Posterior cingulate gyrus (tissue), 11 donors: ENCODE data around the gene GFER.
"Not testable (repeated sequence)": the region's sequence is repeated elsewhere in the genome, so short reads cannot be mapped to it uniquely, and the experiment has no call there.

Experiments used
- DNase-seq, 10 donors: peaks; one replicate each; pipeline versions ENCODE4 v3.0.0 to v3.0.0-alpha.2; 2020 to 2021; ENCODE audit warnings: mixed read lengths in 3 of 10
- intact Hi-C: fragments of 100-400 bp; cut with DNase I; formaldehyde crosslinking; loops from one replicate; pipeline ENCODE4 v1.15.1; 2023

GFER gene

DNA sequence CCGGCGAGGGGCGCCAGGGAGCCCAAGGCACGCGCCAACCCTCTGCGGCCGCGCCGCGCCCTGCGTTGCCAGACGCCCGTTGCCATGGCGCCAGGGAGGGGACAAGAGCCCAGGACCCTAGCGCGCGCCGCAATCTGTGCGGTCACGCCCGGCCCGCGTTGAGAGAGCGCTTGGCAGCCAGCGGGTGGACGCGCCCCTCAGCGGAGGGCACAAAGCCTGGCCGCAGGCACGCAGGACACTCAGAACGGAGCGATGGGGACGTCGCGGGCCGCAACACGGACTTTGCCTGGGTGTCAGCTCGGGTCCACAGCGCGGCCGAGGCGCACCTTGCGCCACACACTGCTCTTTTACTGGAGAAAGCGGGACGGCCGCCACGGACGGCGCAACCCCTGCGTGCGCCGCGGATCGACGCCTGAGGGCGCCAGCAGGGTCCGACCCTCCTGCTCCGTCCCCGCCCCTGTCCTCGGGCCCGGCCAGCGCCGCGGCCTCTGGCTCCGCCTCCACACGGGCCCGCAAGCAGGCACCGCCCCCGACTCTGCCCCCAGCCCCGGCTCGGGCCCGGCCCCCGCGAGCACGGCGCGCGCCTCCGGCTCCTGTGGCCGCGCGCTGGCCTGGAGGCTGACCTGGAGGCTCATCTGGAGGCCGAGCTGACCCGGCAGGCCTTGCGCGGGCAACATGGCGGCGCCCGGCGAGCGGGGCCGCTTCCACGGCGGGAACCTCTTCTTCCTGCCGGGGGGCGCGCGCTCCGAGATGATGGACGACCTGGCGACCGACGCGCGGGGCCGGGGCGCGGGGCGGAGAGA lies at the start of gene GFER:
TSS of gene GFER (plus strand) at position 650 of the 803 bp plus-strand sequence. CDS start at position 676, 26 bp downstream.
- intact Hi-C loops, result no loop called here

DNA sequence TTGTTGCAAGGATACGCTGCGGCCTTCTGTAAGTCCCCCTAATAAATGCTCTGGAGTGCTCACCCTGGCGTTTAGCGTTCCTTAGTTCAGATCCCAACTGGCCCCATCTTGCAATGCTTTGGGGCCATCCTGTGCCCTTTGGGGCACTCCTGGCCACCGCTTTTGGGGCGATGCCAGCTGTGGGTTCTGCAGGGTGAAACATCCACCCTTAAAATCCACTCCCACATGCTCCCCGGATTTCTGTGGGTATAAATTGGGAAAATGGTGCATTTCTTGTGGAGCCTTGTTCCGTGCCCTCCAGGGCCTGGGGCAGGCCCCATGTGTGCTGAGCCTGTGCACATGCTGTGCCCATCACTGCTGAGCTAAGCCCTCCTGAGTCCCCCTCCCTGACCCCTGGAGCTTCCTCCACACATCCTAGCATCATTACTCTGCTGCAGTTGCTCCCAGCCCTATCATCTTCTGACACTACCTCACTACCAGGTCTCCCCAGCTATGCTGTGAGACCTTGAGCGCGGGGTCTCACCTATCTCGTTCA lies 47.0 kb upstream of the GFER start:
- DNase-seq, result no peak
- intact Hi-C loops, result no loop called here

More for the DNA sequence above, at the start of gene GFER:
- peak; percentile 74 to 98 (median 84) for DNase-seq

DNA sequence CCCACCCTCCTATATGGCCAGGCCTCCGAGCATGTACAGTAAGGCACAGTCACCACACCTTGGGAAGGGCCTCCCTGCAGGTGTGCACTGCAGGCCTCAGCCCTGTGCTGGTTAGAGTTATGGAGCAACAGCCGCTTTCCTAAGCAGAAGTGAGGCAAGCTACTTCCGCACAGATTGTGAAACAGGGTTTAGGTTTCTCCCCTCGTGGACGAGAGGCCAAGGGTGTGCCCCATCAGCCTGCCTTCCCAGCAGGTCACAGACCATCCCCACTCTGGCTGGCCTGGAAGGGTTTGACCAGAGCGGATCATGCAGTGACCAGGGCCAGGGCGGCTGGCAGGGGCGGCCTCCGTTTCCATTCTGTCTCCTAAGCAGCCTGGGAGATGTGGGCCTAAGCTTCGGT lies 45.7 kb upstream of the GFER start:
- no peak for DNase-seq
- intact Hi-C loops, result no loop called here

- DNase-seq, result no peak
- intact Hi-C loops, result no loop called here
Measured at GRCh38 chr16:1938910-1939309, 45.1 kb upstream of the GFER start.

DNA sequence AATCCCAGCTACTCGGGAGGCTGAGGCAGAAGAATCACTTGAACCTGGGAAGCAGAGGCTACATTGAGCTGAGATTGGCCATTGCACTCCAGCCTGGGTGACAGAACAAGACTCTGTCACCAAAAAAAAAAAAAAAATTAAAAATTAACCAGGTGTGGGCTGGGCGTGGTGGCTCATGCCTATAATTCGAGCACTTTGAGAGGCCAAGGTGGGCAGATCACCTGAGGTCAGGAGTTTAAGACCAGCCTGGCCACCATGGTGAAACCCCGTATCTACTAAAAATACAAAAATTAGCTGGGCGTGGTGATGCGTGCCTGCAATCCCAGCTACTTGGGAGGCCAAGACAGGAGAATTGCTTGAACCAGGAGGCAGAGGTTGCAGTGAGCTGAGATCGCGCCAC lies 44.2 kb upstream of the GFER start:
- intact Hi-C loops, DNase-seq: not testable (repeated sequence)

GRCh38 chr16:1940273-1941161 lies 43.5 kb upstream of the GFER start:
- intact Hi-C loops, result no loop called here
- no peak for DNase-seq

- intact Hi-C loops, result no loop called here
Measured at GRCh38 chr16:1941162-1942046, 42.6 kb upstream of the GFER start.

DNA sequence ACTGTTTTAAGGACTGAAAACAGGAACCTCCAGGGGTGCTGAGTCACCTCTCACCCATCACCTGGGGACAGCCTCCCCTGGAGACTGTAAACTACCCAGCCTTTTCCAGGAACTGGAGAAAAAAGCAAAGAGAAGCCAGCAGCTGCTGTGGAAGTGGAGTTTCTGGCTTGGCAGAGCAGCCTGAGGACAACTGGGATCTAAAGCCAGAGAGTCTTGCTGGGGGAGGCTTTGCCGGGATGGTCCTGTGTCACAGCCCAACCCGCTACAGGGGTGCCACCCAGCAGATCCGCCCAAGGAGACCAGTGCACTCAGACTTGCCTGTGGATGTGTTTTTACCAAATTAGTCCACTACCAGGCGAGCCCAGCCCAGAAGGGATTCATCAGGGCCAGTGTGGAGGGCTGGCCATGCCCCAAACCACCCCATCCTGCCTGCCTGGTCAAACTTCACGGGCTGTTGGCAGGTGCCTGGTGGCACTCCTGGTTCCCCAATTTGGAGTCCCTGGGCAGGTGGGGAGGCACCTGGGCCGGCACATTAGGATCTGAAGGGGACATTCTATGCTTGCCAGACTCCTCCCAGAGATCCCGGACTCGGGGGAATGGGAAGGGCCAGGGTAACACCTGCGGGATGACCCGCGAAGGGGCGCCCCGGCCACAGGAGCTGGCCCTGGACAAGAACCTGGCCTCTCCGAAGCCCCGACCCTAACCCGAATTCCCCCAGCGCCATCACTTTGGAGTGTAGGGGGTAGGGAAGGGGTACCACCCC lies 41.8 kb upstream of the GFER start:
- intact Hi-C loops, result no loop called here
- DNase-seq, result no peak

More at GRCh38 chr16:1941162-1942046, 42.6 kb upstream of the GFER start:
- no peak for DNase-seq

DNA sequence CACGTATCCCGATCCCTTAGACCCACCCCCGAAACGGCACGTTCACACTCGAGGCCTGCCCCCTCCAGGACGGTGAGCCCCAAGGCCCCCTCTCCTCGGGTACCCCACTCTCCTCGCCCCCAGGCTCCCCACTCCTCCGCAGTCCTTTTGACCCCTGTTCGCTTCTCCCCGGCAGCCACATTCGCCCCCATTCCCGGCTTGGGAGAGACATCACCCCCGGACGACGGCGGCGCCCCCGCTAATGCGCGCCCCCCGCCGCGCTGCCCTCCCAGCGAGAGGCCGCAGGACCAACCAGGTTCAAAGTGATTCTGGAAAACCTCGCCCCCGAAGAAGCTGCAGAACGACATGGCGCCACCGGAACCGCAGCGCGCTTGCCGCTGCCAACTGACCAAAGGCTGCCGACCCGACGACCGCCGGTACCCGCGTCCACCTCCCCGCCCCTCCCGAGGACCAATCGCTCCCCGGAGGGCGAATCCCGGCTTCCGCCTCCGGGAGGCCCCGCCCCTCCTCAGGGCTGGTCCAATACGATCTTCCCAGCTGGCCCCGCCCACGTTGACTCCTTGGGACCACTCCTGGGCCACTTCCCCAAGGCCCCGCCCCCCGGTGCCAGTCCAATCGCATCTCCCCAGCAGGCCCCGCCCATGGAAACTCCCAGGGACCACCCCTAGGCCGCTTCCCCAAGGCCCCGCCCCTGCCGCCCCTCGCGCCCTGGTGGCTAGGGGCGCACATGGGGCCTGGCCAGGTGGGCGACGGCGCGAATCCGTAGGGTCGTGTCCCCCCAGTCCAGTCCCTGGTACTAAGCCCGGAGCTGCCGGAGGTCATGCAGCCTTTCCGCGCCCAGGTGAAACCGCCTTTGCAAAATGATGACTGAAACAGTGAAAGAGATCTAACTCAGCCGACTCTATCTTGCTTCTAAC lies 40.9 kb upstream of the GFER start, which contains the start of gene MSRB1:
TSS of gene MSRB1 (minus strand) at position 390 of the 917 bp plus-strand sequence. CDS start at position 347, 43 bp downstream.
- peak; percentile 98 to 100 (median 100) for DNase-seq
- intact Hi-C loops, result no loop called here

- intact Hi-C loops, result no loop called here
- no peak for DNase-seq
Measured at GRCh38 chr16:1944612-1945199, 39.3 kb upstream of the GFER start.

DNA sequence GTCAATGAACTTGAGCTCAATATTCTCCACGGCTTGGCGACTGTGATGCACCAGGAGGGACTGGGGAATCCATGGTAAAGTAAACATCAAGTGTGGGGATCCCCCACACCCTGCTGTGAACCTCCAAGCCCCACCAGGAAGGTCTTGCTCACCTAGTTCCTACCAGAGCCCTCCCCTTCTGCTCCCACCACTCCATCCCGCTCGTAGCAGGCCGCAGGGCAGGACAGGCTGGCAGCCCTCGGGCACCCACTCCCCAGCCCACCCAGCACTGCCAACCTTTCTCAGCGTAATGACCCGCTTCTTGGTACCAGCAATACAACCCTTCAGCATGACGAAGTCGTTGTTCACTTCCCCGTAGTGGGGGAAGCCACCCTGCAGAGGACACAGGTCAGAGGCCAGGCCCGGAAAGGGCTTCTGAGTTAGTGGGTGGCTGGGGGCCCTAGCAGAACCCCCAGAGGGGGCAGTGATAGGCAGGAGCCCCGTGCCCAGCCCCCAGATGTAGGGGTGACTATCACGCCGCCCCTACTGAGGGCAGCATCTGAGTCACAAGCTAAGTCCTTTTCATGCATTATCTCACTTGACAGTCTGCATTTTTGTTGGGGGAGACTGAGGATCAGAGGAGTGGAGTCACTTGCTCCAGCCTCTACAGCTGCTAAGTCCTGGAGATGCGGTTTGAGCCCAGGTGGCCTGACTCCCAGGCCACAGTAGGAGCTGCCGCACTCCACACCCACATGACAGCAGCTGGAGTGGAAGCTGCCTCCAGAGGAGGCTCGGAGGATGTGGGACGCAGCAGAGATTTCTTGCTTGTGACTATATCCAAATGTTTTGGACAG lies 38.2 kb upstream of the GFER start:
- no peak for DNase-seq
- intact Hi-C loops, result no loop called here

DNA sequence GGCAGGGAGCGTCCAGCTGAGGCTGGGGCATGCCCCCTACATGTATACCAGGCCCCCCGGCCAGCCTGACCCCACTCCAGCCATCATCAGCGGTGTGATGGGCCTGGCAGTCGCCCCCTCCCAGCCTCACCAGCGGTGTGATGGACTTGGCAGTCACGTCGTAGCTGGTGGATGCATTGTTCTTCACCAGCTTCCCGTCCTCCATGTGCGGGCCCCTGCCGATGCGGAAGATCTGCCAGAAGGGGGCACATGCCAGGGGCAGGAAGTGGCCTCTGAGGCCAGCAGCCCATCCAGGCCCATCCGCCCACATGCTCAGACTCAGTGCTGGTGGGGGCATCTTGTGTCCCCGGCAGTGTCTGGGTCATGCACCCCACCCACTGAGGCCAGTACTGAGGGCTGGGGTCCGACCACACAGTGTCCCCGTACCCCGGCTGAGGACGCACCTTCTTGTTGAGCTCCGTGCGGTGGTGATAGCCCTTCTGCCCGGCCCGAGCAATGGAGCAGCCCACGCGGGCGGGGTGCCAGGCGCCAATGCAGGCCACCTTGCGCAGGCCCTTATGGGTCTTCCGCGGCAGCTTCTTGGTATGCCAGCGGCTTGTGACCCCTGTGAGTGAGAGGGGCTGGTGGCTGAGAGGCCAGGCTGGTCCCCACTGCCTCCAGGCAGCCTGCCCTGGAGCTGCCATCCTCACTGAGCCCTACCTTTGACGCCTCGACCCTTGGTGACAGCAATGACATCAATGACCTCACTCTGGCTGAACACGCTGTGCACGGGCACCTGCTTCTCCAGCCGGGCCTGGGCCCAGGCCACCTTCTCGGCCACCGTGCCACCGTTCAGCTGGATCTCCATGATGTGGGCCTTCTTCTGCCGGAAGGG lies 37.3 kb upstream of the GFER start:
- DNase-seq, result no peak
- intact Hi-C loops, result no loop called here

- intact Hi-C loops, result no loop called here
- DNase-seq, result no peak
Measured at GRCh38 chr16:1947369-1947670, 36.7 kb upstream of the GFER start.

GRCh38 chr16:1949507-1949906 lies 34.5 kb upstream of the GFER start:
- no peak for DNase-seq
- intact Hi-C loops, result no loop called here

GRCh38 chr16:1950047-1950446 lies 33.9 kb upstream of the GFER start:
- intact Hi-C loops, result no loop called here
- DNase-seq, result no peak

DNA sequence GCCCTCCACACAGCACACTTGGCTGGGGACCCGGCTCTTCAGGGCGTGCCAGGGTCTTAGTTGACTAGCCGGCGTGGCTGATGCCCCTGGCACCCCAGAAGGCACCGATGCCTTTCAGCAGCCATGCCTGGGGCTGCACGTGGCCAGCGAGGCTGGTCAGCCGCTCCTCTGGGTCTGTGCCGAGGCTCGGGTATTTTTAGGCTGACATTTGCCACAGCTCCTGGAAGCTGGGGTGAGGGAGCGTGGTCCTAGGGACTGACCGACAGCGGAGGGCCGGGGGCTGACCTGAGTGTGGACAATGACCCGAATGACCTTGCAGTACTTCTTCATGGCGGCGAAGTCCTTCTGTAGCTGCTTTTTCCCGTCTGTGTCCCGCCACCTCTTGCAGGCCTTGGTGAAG lies 33.4 kb upstream of the GFER start:
- intact Hi-C loops, result no loop called here

More for the DNA sequence above, 33.4 kb upstream of the GFER start:
- no peak for DNase-seq
